HFF-Myc (cell line): ENCODE results near the gene STOML1.

ENCODE experiments used
- DNase-seq: peaks from one replicate; pipeline ENCODE4 v3.0.0-alpha.2; 2011; ENCODE audit warnings: low read depth; ENCODE audit errors: extremely low read depth
- H3K4me3 ChIP-seq: replicated peaks from 2 replicates; pipeline ENCODE4 v1.5.1; 2011; ENCODE audit warnings: low read depth, mild to moderate bottlenecking, control low read depth, low read length
- CTCF ChIP-seq: IDR thresholded peaks from 2 replicates; pipeline ENCODE4 v1.5.1; 2012; ENCODE audit warnings: mild to moderate bottlenecking, low read depth, low read length, control low read depth; ENCODE audit errors: missing control alignments

Gene STOML1

GRCh38 chr15:74013374-74013894 lies 21.3 kb upstream of the STOML1 start:
- H3K4me3 ChIP-seq: no peak overlapping the region
- no peak for DNase-seq
- no peak for TF ChIP-seq CTCF

- no peak for DNase-seq
- H3K4me3 ChIP-seq: no peak overlapping the region
- TF ChIP-seq CTCF: no peak
These were observed 19.5 kb upstream of the STOML1 start for GRCh38 chr15:74011610-74012009.

DNA sequence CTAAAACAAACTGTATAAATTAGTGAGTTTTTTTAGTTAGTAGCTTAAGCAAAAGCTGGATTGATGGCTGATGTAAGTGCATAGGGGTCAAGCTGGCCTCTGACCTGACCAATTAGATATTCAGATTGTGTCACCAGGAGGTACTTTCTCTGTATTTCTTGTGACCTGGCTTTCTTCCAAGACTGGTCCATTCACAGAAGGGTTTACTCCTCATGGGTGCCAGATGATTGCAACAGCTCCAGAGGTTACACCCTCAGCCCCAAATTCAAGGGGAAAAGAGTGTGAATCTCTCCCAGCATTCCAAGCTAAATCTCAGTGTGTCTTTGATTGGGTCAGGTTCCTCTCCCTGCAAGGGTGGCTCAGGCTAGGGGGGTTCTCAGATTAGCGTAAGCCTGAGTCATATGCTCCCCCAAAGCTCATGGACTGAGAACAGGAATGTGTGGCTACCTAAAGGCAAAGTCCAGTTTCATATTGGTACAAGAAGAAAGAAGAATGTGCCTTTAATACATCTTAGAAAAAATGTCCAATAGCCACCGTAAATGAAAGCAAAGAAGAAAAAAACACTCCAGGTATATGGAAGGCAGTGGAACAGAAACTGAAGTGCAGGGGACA lies 18.9 kb upstream of the STOML1 start:
- DNase-seq: peak; percentile 32
- no peak for TF ChIP-seq CTCF
- H3K4me3 ChIP-seq: no peak overlapping the region

DNA sequence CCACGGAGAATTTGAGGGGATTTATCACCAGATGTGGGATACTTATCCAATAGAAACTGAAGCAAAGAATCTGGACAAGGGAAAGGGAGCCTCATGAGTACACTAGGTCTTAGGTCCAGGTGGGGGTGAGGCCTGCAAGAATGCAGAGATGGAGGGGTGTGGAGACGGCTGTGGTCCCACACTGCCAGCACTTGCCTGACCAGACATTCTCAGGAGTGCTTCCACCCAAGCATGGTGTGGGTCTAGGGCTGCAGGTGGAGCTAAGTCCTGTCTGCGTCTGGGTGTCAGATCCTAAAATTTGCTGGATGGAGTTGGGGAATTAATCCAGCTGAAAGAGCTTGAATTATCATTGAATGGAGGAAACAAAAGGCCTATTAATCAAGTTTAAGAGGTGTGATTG lies 16.8 kb upstream of the STOML1 start:
- no peak overlapping the region for H3K4me3 ChIP-seq
- DNase-seq: no peak
- TF ChIP-seq CTCF: no peak

- DNase-seq: no peak
- TF ChIP-seq CTCF: no peak
- no peak overlapping the region for H3K4me3 ChIP-seq
These were observed 15.8 kb upstream of the STOML1 start for GRCh38 chr15:74007820-74008371.

DNA sequence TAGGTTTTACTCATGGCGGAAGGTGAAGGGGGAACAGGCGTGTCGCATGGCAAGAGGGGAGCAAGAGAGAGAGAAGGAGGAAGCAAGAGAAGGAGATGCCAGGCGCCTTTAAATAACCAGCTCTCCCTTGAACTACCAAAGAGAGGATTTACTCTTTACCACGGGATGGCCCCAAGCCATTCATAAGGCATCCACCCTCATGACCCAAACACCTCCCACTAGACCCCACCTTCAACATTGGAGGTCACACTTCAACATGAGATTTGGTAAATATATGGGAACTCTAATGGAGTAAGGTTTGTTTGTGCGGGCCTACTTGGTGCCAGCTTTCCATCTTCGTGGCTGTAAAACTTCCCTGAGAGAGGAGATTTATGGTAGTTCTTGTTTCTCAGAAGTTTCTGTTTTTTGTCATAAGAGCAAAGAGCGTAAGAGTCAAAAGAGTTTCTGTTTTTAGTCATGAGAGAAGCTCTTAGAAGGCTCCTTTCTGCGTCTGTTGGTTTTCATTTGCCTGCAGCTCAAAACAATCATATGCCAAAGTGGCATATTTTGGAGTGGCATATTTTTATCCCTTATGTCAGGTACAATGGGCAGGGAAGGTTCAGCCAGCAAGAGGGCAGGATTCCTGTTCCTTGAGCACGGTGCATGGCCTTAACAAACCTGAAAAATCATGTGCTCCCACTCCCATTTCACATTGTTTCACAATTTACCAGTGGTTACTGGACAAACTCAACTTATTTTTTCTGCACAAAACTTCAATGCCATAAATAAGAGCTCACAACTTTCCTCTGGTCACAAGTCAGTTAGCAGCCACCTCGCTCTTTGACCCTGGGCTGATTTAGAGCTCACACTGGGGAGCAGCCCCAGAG lies 14.9 kb upstream of the STOML1 start:
- no peak for DNase-seq
- no peak for TF ChIP-seq CTCF
- no peak overlapping the region for H3K4me3 ChIP-seq
